Retina (tissue), 1 donor: ENCODE measurements around the gene CYP19A1.
A peak's percentile ranks its signal among the peaks of the same experiment; 100 is the strongest.
"Not testable (repeated sequence)": the region's sequence is repeated elsewhere in the genome, so short reads cannot be mapped to it uniquely, and the experiment has no call there.

Experiments
- DNase-seq: peaks from one replicate; pipeline ENCODE4 v3.0.0-alpha.2; 2016

Gene CYP19A1

DNA sequence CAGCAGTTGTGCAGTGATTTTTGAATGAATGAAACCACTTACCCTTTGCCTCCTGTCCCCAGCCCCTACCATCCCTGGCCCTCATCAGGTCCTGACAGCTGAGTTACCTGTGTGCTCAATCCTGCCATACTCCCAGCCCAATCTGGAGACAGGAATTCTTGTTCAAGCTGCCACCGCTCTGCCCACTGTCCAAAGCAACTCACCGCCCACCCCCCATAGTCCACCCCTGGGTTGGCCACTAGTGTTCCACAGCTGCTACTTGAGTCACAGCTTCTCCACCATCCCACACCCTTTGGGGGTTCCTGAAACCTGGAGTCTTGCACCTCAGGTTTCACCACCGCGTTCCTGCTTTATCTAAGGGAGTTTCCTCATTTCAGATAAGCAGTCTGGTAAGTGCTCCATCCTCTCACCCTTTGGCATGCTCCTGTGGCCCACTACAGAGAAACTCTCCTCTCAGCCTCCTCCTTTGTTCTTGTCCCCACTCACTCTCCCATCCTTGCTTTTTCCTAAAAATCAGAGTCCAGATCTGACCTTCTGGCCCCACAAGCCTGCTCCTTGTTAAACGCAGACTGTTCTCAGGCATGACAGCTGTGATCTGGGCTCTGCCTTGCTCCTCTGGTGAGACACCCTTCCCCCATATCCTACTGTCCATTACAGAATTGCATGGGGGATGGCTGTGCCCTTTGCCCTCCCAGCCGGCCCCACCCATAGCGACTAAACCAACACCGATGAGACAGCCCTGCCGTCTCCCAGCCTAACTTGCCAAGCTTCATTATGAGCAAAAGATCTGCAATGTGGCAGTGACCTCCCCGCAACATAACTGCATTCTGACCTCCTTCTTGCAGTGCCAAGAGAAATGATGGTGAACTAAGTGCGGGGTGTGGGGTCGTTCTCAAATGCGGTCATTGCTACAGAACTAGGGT lies 50.0 kb downstream of the CYP19A1 start:
- no peak for DNase-seq

DNA sequence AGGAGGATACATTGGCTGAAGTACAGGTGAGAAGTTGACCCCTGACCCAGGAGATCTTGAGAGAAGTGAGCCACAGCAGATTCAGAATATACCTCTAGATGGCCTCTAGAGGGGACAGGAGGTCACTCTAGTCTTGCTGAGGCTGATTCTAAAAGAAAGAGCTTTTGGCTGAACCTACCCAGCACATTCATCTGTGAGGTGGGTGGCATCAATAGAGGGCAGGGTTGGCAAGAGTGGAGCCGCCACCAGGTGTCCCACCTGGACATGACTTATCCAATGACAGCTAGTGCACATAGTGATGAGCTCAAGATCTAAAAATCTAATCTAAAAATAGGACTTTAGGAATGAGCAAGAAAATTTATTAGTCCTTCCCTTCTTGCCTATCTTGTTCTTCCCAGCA lies 51.6 kb downstream of the CYP19A1 start:
- DNase-seq, result no peak

DNA sequence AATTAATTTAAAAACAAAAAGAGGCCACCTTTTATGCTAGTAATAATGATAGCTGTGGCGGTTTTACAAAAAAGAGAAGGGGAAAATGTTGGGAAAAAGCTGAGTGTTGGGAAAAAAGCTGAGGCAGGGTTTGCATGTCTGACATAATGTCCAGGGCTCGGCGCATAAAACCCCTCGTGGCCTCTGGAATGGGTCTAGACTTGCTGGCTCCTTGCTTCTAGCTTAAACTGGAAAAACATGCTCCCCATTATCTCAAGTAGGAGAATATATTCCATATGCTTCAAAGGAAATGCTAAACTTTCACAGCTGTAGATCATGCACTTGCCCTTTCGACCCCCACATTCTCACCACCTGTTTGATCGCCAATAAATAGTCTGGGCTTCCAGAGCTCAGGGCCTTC lies 53.0 kb downstream of the CYP19A1 start:
- DNase-seq, result no peak

DNA sequence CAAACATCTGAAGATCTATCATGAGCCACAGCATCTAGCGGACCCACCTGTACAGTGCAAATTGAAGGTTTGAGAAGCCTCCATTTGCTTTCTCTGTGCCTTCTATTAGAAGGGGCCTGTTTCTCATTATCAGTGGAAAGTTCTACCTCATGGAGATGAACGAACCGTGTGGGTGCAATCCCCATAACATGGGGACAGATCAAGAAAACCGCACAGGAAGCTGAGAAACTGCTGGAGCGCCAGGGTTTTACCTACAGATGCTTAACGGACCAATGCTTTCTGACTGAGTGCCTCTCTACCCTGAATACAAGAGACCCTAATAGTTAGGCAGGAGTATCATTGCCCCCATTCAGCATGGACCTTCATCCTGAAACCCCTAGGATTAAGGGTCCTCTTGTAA lies 53.5 kb downstream of the CYP19A1 start:
- no peak for DNase-seq

DNA sequence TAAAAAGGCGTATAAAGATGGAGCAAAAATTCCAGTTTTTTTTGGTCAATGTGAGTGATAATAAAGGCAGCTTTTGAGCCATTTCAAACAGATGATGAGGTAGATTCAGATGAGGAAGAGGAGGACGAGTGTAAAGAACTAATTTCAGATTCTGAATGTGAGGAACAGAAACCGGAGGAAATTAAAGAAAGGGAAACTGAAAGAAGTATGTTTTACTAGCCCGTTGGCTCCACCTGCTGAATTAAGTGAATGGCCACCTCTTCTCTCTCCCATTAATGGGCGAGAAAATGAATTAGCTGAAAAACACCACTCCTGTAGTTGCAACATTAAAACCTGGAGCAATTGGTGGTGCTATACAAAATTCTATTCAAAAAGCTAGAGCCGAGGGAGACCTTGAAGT lies 55.4 kb downstream of the CYP19A1 start:
- DNase-seq, result no peak

- not testable (repeated sequence) for DNase-seq
Measured at GRCh38 chr15:51282241-51282640, 56.2 kb downstream of the CYP19A1 start.

GRCh38 chr15:51281368-51281967 lies 56.9 kb downstream of the CYP19A1 start:
- peak; percentile 74 for DNase-seq

GRCh38 chr15:51280838-51281237 lies 57.6 kb downstream of the CYP19A1 start:
- no peak for DNase-seq

- no peak for DNase-seq
Measured at GRCh38 chr15:51279391-51279790, 59.0 kb downstream of the CYP19A1 start.

GRCh38 chr15:51277101-51277500 lies 61.3 kb downstream of the CYP19A1 start:
- DNase-seq, result no peak

DNA sequence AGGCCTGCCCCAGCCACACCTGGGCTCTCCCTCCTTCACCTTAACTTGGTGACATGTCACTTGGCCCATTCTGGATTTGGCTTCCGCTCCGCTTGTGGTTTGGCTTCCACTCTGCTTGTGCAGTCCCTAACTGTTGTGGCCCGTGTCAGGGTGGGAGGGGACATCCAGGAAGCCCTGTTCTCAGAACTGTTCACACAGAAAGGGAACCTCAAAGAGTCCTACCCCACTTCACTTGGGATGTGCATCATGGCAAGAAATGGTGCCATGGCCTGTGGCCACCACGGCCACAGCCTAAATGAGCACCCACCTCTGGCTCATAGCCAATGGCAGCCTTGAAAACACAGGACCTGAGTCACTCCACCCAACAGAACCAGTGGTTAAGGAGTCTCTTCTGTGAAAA lies 63.4 kb downstream of the CYP19A1 start:
- no peak for DNase-seq

DNA sequence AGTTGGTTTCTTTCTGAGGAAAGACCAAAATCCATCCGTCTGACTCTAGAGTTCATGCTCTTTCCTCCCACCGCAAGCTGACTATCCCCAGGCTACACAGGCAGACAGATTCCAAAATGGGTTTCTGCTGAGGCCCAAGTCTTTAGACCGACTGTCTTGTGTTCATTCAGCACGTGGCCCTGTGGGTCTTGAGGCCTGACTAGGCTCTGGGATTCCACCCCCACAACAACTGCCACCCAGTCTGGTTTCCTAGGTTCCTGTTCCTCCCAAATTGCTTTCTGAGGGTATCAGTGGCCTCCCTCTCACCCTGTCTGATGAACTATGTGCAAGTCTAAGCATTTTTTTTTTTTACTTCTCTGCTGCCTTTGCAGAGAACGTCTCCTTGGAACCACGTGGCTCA lies 67.7 kb downstream of the CYP19A1 start:
- DNase-seq, result no peak

DNA sequence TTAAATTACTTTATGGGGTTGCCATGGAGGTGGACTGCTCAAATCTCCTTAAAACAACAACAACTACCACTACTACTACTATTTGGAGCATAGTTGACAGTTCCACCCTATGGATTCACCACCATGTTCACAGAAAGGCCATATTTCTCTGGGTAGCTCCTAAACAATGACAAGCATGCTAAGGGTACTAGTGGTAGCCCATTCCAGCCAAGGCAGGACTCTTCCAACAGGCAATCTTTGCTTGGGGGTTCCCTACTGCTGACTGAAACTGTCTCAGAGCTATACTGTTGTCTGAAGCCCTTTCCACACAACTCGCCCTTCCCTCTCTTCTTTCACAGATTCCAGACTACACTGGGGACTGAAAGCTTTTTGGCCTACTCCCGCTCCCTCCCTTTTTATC lies 68.9 kb downstream of the CYP19A1 start:
- no peak for DNase-seq

DNA sequence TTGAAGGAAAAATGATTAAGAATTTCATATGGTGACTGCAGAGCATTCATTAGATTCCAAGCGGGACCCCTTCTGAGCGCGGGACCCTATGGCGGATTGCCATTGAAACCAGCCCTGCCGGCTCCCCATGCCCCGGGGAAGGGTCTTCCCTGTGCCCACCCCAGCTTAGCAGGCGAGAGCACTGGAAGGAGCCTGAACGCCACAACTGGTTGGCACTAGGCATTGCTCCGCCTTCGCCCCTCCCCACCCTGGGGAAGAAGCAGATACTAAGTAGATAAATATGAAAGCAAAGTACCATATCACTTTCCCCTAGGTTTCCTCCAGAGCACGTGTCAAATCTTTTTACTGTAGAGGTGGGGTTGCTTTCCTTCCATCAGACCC lies 70.7 kb downstream of the CYP19A1 start:
- no peak for DNase-seq

GRCh38 chr15:51267051-51267702 lies 71.2 kb downstream of the CYP19A1 start:
- peak; percentile 79 for DNase-seq

DNA sequence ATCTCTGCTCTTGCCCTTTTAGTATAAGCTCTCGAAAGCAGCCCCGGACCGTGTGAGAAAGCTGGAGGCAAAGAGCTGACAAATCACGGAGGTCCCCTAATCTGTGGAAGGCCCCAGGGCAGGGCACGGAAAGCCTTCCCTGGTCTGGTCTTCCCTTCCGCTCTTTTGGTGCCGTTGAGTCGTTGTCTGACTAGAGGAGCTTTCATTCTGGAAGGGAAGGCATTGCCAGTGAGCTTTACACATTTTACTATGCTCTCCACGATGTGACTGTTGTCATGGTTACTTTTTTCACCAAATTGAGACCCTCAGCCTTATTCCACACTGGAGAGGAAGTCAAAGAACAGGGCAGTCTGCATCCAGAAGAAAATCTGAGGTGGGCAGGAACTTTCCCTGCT lies 71.7 kb downstream of the CYP19A1 start:
- no peak for DNase-seq

DNA sequence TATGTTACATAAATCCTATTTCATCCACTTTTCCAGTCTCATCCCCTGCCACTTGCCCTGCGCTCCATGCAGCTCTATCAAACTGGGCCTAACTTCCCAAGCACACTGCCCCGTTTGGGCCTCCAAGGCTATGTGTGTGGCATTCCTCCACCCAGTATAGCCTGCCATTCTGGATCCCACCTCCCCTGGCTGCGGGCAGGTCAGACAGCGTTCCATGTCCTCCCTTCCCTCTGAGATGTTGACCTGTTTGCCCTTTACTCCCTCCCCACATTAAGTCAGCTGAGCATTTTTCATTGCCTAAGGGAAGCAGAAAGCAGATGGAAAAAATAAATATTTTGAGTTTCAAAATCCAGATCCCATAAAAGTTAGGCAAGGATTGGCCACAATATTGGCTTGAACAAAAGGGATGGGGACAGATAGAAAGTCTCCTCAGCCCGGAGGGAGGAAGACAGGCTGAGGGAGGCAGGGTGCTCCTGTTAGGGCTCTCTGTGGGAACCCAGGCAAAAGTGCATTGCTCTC lies 73.3 kb downstream of the CYP19A1 start:
- DNase-seq, result no peak

GRCh38 chr15:51263726-51264125 lies 74.7 kb downstream of the CYP19A1 start:
- DNase-seq, result no peak

DNA sequence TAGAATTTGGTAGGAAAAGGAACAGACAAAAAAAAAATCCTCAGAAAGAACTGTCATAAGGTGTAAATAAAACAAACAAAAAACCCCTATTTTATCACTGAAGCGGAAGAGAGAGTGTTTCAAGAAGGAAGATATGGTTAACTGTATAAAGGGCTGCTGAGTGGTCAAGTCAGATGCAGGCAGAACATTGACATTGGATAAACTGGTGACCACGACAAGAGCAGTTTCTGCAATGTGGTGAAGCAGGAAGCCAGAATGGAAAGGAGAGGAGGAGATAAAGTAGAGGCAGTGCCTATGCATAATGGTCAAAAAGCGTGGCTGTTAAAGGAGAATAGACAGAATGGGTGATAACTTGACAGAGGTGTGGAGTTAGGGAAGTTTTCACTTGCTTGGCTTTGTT lies 75.3 kb downstream of the CYP19A1 start:
- no peak for DNase-seq

DNA sequence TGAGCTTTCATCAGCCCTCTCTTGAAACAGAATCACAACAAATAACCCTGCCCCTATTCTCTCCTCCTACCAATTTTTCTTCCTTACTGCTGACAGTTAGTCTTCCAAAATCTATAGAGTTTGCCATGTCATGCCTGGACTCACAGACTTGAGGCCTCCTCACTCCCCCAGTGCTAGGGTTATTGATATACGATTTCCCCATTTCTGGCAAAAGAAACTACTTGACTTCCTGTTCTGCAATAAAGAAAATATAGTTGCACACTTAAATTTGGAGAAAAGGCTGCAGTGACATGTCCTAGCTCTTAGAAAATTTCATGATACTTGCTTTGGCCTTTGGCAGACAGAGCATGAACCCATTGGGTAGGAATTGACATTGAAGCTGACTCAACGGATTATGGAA lies 75.9 kb downstream of the CYP19A1 start:
- DNase-seq, result no peak

DNA sequence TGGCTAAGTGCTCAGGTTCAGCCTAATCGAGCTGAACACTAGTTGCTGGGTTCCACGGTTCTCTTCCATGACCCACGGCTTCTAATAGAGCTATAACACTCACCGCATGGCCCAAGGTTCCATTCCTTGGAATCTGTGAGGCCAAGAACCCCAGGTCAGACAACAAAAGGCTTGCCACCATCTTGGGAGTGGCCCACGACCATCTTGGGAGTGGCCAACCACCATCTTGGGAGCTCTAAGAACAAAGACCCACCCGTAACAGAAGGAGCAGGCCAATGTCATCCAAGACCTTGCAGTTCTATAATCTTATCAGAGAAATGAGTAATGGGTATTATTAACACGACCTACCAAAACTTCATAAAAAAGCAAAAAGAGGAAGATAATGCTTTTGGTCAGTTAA lies 77.3 kb downstream of the CYP19A1 start:
- DNase-seq, result not testable (repeated sequence)

DNA sequence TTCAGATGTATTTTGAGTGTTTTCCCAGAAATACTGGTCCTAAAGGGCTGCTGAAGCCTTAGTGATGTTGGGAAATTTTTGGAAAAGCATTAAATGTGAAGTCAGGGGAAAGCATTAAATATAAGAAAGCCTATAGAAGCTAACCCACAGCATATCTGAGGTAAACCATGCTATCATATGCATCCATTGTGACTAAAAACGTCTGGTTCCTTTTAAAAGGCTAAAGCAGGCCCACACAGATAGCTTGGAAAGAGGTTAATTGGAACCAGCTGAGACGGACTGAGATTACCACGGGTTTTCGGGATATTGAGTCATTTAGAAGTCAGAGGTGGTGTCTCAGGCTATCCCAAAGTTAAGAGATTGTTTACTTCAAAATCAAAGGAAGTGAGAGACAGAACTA lies 78.2 kb downstream of the CYP19A1 start:
- no peak for DNase-seq

DNA sequence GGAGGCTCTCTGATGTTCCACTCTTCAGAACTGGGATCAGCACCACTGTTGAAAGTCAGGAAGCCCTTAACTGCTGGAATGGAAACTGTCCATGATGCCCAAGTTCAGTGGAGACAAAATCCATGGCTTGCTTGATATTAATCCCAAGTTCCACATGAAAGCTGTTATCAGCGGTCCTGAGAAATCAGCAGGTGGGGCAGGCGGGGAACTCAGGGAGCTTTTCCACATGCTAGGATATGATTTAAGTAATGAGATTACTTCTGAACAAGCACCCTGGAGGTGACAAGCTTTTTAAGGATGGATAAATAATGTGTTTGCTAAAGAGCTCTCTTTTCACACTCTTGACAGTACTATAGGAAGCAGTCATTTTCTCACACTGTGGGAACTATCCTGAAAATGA lies 82.9 kb downstream of the CYP19A1 start:
- no peak for DNase-seq

DNA sequence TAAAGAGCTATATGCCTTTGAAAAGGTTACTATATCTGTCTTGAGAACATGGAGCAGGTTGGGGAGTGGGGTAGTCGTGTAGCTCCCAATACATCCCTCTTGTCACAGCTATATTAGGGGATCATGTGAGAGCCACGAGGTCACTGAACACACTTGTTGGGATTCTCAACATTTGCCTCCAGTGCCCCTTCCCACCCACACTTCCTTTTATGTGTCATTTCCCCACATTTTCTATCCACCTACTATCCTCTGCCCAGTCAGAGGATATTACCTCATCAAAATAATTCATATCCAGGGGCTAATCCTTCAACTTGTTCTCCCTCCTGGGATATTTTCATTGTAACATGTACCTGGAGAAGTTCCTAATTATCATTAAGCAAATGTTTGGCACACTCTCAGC lies 85.0 kb downstream of the CYP19A1 start:
- DNase-seq, result no peak
